GM12874 (cell line): ENCODE measurements around the gene LRP5.

ENCODE experiments used
- CTCF ChIP-seq: IDR thresholded peaks from 2 replicates; pipeline ENCODE4 v1.5.1; 2011; ENCODE audit warnings: low read depth, mild to moderate bottlenecking, control low read depth, low read length, moderate library complexity; ENCODE audit not compliant: insufficient read depth

Gene LRP5

GRCh38 chr11:68406324-68407313 lies 94.2 kb downstream of the LRP5 start:
- no peak for TF ChIP-seq CTCF

GRCh38 chr11:68408512-68408911 lies 96.1 kb downstream of the LRP5 start:
- TF ChIP-seq CTCF: no peak

GRCh38 chr11:68409748-68410344 lies 97.5 kb downstream of the LRP5 start:
- no peak for TF ChIP-seq CTCF

- no peak for TF ChIP-seq CTCF
These were observed 99.2 kb downstream of the LRP5 start for GRCh38 chr11:68411501-68411991.

GRCh38 chr11:68412593-68413475 lies 100.4 kb downstream of the LRP5 start:
- no peak for TF ChIP-seq CTCF

- no peak for TF ChIP-seq CTCF
These were observed 101.2 kb downstream of the LRP5 start for GRCh38 chr11:68413591-68413999.
